ENCODE data around the gene GLIPR2.
A peak's percentile ranks its signal among the peaks of the same experiment; 100 is the strongest.

DNA sequence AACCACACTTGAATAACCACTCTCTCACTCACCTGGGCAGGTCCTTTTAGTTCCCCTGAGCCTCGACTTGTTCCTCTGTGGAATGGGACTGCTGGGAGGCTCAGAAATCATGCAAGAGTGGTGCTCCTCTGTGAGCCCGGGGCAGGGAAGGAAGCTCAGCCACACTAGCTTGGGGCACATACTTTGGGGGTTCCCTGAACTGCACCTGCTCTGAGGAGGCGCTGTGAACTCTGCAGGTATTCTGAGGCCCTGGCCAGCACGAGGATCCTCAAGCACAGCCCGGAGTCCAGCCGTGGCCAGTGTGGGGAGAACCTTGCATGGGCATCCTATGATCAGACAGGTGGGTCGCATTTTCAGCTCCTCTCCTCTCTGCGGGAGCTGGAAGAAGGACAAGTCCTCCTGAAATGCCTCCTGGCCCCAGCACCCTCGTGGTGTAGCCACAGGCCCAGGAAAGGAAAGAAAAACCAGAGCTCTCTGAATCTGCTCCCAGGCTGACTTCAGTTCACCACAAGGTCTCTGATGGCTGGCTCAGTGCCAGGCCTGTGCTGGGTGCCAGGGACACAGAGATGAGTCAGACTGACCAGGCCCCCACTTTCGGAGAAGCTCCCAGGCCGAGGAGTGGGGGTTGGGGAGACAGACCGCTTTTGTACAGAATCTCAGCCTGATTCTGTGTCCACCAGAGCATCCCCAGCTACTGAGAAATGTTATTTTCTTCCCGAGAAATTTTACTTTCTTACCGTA lies 11.9 kb downstream of the GLIPR2 start:
- peak; percentile 49 for TF ChIP-seq POLR2AphosphoS5 (IDR thresholded peaks at IDR 0.05; ENCODE audit: insufficient read depth, low read depth, low read length)
- TF ChIP-seq POLR2A (IDR thresholded peaks at IDR 0.05; ENCODE audit: low read depth, low read length), result no peak
- TF ChIP-seq, protein P1, sequence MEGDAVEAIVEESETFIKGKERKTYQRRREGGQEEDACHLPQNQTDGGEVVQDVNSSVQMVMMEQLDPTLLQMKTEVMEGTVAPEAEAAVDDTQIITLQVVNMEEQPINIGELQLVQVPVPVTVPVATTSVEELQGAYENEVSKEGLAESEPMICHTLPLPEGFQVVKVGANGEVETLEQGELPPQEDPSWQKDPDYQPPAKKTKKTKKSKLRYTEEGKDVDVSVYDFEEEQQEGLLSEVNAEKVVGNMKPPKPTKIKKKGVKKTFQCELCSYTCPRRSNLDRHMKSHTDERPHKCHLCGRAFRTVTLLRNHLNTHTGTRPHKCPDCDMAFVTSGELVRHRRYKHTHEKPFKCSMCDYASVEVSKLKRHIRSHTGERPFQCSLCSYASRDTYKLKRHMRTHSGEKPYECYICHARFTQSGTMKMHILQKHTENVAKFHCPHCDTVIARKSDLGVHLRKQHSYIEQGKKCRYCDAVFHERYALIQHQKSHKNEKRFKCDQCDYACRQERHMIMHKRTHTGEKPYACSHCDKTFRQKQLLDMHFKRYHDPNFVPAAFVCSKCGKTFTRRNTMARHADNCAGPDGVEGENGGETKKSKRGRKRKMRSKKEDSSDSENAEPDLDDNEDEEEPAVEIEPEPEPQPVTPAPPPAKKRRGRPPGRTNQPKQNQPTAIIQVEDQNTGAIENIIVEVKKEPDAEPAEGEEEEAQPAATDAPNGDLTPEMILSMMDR (IDR thresholded peaks at IDR 0.05; ENCODE audit: extremely low read depth in 1 of 2, insufficient read depth in 1 of 2, low read depth in 1 of 2, low read length in 2 of 2), result no peak
- no peak for TF ChIP-seq EZH2 (IDR thresholded peaks at IDR 0.05; ENCODE audit: borderline replicate concordance, low read depth, low read length, severe bottlenecking)
- TF ChIP-seq, protein P2, sequence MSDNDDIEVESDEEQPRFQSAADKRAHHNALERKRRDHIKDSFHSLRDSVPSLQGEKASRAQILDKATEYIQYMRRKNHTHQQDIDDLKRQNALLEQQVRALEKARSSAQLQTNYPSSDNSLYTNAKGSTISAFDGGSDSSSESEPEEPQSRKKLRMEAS (IDR thresholded peaks at IDR 0.05; ENCODE audit: insufficient read depth, insufficient read length), result no peak
- no peak for TF ChIP-seq MYC (IDR thresholded peaks at IDR 0.05; ENCODE audit: low read depth, low read length)
- peak; percentile 78 for TF ChIP-seq FOS (IDR thresholded peaks at IDR 0.05; ENCODE audit: borderline replicate concordance, insufficient read depth, low read length)
- TF ChIP-seq GATA2 (IDR thresholded peaks at IDR 0.05; ENCODE audit: insufficient read depth, insufficient read length, low read depth, low read length), result no peak
- TF ChIP-seq JUN (IDR thresholded peaks at IDR 0.05; ENCODE audit: borderline replicate concordance, insufficient read depth, insufficient read length, low read depth), result peak; percentile 42
